AG09309 (cell line): ENCODE results near the gene WNT4.

Experiments used
- DNase-seq: peaks from one replicate; pipeline ENCODE4 v3.0.0-alpha.2; 2010; ENCODE audit warnings: low read depth
- H3K4me3 ChIP-seq: 2 replicates; pipeline ENCODE4 v1.5.1; 2011; ENCODE audit warnings: mild to moderate bottlenecking, low read depth, low read length, moderate library complexity; ENCODE audit not compliant: control insufficient read depth
- CTCF ChIP-seq: IDR thresholded peaks from 2 replicates; pipeline ENCODE4 v1.5.1; 2011; ENCODE audit warnings: mild to moderate bottlenecking, low read depth, low read length, inconsistent platforms; ENCODE audit not compliant: insufficient read depth, control insufficient read depth; ENCODE audit errors: missing control alignments

WNT4 gene

GRCh38 chr1:22090867-22091266 lies 52.0 kb downstream of the WNT4 start:
- no peak for DNase-seq
- no peak overlapping the region for H3K4me3 ChIP-seq
- no peak for TF ChIP-seq CTCF

DNA sequence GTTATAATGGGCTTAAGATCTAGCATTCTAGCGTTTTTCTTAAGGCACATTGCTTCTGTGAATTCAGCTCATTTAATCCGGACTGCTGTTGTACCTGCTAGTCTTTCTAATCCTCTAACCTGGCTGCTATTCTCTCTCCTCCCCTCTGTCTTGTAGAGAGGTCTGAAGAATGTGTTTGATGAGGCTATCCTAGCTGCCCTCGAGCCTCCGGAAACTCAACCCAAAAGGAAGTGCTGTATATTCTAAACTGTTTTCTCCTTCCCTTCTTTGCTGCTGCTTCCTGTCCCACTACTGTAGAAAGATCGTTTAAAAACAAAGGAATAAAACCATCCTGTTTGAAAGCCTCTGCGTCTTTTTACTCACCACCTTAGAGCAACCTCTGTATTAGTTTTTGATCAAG lies 53.1 kb downstream of the WNT4 start:
- no peak for DNase-seq
- no peak for TF ChIP-seq CTCF

DNA sequence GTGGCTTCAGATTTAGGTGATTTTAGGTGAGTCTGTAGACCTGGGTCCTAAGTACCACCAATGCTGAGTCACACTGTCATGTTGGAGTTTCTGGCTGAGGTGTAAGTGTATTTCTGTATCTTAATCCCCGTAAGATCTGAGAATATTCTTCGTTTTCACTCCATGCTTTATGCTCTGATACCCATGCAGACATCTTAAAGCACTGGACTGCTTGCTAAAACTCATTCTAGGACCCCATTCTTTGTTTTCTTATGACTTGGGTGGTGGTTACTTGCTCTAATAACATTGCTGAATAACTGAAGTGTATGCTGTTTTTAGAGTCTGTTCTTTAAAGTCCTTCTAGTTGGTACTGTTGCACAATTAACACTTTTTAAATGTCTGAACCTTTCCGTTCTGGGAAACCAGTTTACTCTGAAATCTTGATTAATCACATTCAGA lies 53.7 kb downstream of the WNT4 start:
- no peak for DNase-seq
- no peak overlapping the region for H3K4me3 ChIP-seq
- TF ChIP-seq CTCF: no peak

More for the DNA sequence above, 53.1 kb downstream of the WNT4 start:
- H3K4me3 ChIP-seq: no peak overlapping the region

- H3K4me3 ChIP-seq: no peak overlapping the region
- no peak for TF ChIP-seq CTCF
- no peak for DNase-seq
These were observed 54.6 kb downstream of the WNT4 start for GRCh38 chr1:22088331-22088730.

DNA sequence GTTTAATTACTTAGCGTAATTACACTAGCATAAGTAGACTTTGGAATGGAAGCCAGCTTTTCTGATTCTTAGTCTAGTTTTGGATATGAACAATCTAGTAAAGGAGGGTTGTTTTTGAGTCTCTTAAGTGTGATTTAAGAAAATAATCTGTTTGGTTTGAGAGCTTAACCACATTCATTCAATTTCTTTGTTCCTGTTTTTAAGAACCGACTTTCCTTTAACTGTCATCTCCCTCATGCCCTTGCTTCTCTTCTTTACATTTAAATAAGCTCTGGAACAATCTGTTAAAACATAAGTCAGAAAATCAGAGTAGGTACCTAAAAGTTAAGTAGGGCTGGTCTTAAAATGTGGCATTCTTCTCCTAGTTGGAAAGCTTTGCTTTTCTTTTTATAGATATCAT lies 62.7 kb downstream of the WNT4 start:
- H3K4me3 ChIP-seq: no peak overlapping the region
- DNase-seq: no peak
- TF ChIP-seq CTCF: no peak

- no peak overlapping the region for H3K4me3 ChIP-seq
- no peak for DNase-seq
- TF ChIP-seq CTCF: no peak
These were observed 64.8 kb downstream of the WNT4 start for GRCh38 chr1:22078133-22078532.

- H3K4me3 ChIP-seq: no peak overlapping the region
- TF ChIP-seq CTCF: no peak
- no peak for DNase-seq
These were observed 65.2 kb downstream of the WNT4 start for GRCh38 chr1:22077728-22078127.
